Mucosa of descending colon (tissue), 3 donors: ENCODE measurements around the gene PSME1. TPM values are rescaled to one million over a fixed set of nuclear protein-coding genes. Genes with fewer than 3 reads are reported as not detected.

Experiments used
- ATAC-seq: fragments of 200-7000 bp; cut with Tn5 transposase; one replicate; pipeline ENCODE4 v1.9.1; 2020; ENCODE audit warnings: mild to moderate bottlenecking, moderate library complexity
- DNase-seq, 3 donors: peaks; one replicate each; pipeline ENCODE4 v3.0.0-alpha.2; 2020
- H3K36me3 ChIP-seq: fragments of 200-600 bp; one replicate; pipeline ENCODE4 v1.8.0; 2021; ENCODE audit warnings: low read depth, mild to moderate bottlenecking
- H3K4me1 ChIP-seq: fragments of 200-600 bp; one replicate; pipeline ENCODE4 v1.8.0; 2021; ENCODE audit warnings: low read depth, mild to moderate bottlenecking
- H3K4me3 ChIP-seq: fragments of 200-600 bp; one replicate; pipeline ENCODE4 v1.8.0; 2021; ENCODE audit warnings: mild to moderate bottlenecking
- H3K9me3 ChIP-seq: fragments of 200-600 bp; one replicate; pipeline ENCODE4 v1.8.0; 2021; ENCODE audit warnings: mild to moderate bottlenecking
- CTCF ChIP-seq: fragments of 200-600 bp; IDR thresholded peaks from one replicate; pipeline ENCODE4 v1.8.0; 2022; ENCODE audit warnings: antibody characterized with exemption, mild to moderate bottlenecking
- intact Hi-C, 2 donors: fragments of 100-400 bp; cut with DNase I in 1 of 2; cut with micrococcal nuclease in 1 of 2; formaldehyde crosslinking; loops; one replicate each; pipeline versions ENCODE4 v1.11.0 to v1.11.1; 2022; cut with DNase I, micrococcal nuclease
- total RNA-seq, 3 donors: library from RNA; stranded (reverse); fragmentation: NEBNext Ultra II Directional in 2 of 3; extraction: Animal tissue kit (Norgen Biotek cat#: 25700) in 2 of 3; gene quantifications; one replicate each; pipeline versions ENCODE4 v1.2.1 to v1.2.4, GENCODE V29; 2021 to 2023
- donor health status: DM: no; HTN: no; CAD: no; lungs with moderate emphysema.
- donor health status: DM: no; HTN: no; CAD: no.
- donor health status: DM: no; HTN: yes; CAD: no.

The PSME1 gene
- total RNA-seq, 3 donors from 2014 or later: 188 to 279 (median 203) TPM

- intact Hi-C loops: no loop called here
These were observed 912 bp downstream of the PSME1 start for GRCh38 chr14:24136684-24137528.

GRCh38 chr14:24137529-24138395 is 1.8 kb downstream of the PSME1 start:
- H3K9me3 ChIP-seq: no peaks in the 10 kb centered on the region
- no peaks in the 10 kb centered on the region for H3K36me3 ChIP-seq
- peaks cover 43% of the 10 kb centered on the region for H3K4me1 ChIP-seq
- no peak for TF ChIP-seq CTCF
- no peak for DNase-seq
- intact Hi-C loops: no loop called here
- no peak for ATAC-seq
- H3K4me3 ChIP-seq: no peak overlapping the region

More at GRCh38 chr14:24136684-24137528, 912 bp downstream of the PSME1 start:
- Histone ChIP-seq H3K4me3 (peak overlapping the region; percentile 98), H3K36me3 (no peaks in the 10 kb centered on the region), H3K9me3 (no peaks in the 10 kb centered on the region), H3K4me1 (peaks cover 35% of the 10 kb centered on the region)
- ATAC-seq (no peak), DNase-seq (no peak)
- no peak for TF ChIP-seq CTCF

- no peak for TF ChIP-seq CTCF
- DNase-seq: no peak
- Histone ChIP-seq H3K4me1 (peaks cover 44% of the 10 kb centered on the region), H3K9me3 (no peaks in the 10 kb centered on the region), H3K36me3 (no peaks in the 10 kb centered on the region), H3K4me3 (no peak overlapping the region)
- ATAC-seq: no peak
- intact Hi-C loops: no loop called here
These were observed 2.6 kb downstream of the PSME1 start for GRCh38 chr14:24138396-24139271.

GRCh38 chr14:24139272-24139934 is 3.4 kb downstream of the PSME1 start:
- TF ChIP-seq CTCF: no peak
- Histone ChIP-seq H3K4me3 (no peak overlapping the region), H3K36me3 (no peaks in the 10 kb centered on the region), H3K9me3 (no peaks in the 10 kb centered on the region), H3K4me1 (peaks cover 44% of the 10 kb centered on the region)
- DNase-seq: no peak
- ATAC-seq: no peak
- intact Hi-C loops: no loop called here
